WTC11 (cell line): ENCODE measurements around the gene DMTF1.

ENCODE experiments used
- CTCF ChIP-seq: fragments of 200-600 bp; IDR thresholded peaks from 2 replicates; pipeline ENCODE4 v1.8.0; 2022; ENCODE audit warnings: antibody characterized with exemption
- ELF4 ChIP-seq: sonication (generic); formaldehyde crosslinking; IDR thresholded peaks from 2 replicates; pipeline ENCODE4 v1.8.1; 2022; ENCODE audit warnings: low read depth, mild to moderate bottlenecking, moderate library complexity, missing genetic modification reagents
- TF ChIP-seq, protein P1 (sequence below): sonication (generic); formaldehyde crosslinking; IDR thresholded peaks from 2 replicates; pipeline ENCODE4 v1.8.0; 2022; ENCODE audit warnings: mild to moderate bottlenecking, missing genetic modification reagents

DNA sequence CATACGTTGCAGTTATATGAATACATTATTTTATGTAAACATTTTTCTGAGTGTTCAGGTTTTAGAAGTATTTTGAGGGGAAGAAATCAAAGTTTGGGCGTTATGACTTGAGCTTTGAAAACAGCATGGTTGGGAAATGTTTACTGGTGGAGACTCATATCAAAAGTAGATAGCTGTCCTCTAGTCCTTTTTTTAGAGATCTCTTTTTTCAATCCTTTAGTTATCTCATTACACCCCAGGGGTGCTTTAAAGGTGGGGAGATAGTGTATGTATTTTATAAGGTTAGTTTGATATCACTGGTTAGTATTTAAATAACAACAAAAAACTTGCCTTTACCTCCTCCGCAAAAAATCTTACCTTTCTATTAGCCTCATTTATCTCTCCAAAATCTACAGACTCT is 2.3 kb downstream of the DMTF1 start:
- no peak for TF ChIP-seq CTCF
- no peak for TF ChIP-seq ELF4
- TF ChIP-seq, protein P1, sequence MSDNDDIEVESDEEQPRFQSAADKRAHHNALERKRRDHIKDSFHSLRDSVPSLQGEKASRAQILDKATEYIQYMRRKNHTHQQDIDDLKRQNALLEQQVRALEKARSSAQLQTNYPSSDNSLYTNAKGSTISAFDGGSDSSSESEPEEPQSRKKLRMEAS (CRISPR knock-in tag): no peak
